Measurements from ENCODE around the gene CEP19.

DNA sequence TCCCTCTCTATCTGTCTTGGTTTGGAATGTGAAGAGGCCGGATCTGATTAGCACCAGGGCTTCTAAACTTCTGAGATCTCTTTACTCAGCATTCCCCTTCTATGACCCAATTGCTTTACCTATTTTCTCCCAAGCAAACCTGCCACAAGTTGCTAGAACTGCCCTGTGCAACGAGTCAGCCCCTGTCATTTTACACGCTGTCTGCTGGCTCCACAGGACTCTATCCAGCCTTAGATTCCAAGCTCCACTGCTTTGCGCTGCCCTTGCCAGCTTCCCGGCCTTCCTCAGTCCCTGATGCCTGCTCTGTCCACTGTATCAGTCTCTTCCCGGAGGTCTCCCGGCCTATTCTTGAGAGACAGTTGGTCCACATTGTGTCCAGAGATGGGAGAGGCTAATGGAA, 12.3 kb downstream of the CEP19 start:
- TF ChIP-seq CTCF (IDR thresholded peaks at IDR 0.05) (no peak), POLR2A (IDR thresholded peaks at IDR 0.05) (no peak)
